Cardiac muscle cell (in vitro differentiated cells and primary cell): ENCODE results near the gene NOL3. TPM values are rescaled to one million over a fixed set of nuclear protein-coding genes. Genes with fewer than 3 reads are reported as not detected.

Source experiments
- DNase-seq, 2 donors: peaks; one replicate each; pipeline versions ENCODE4 v3.0.0 to v3.0.0-alpha.2; 2010 to 2017; ENCODE audit warnings: low read depth in 1 of 2, low spot score in 1 of 2
- H3K27ac ChIP-seq: fragments of 200-600 bp; sonication (generic); 2 replicates; pipeline ENCODE4 v1.5.1; 2016
- H3K27me3 ChIP-seq: fragments of 200-600 bp; sonication (generic); 2 replicates; pipeline ENCODE4 v1.6.0; 2016; ENCODE audit warnings: control low read depth
- H3K36me3 ChIP-seq: fragments of 200-600 bp; sonication (generic); 2 replicates; pipeline ENCODE4 v1.5.1; 2016; ENCODE audit warnings: control low read depth
- H3K4me1 ChIP-seq: fragments of 200-600 bp; sonication (generic); 2 replicates; pipeline ENCODE4 v1.8.1; 2017; ENCODE audit warnings: low read depth, mild to moderate bottlenecking, mixed run types
- H3K4me3 ChIP-seq: fragments of 200-600 bp; sonication (generic); 2 replicates; pipeline ENCODE4 v1.5.1; 2016; ENCODE audit warnings: mild to moderate bottlenecking
- H3K9me3 ChIP-seq: fragments of 200-600 bp; sonication (generic); 2 replicates; pipeline ENCODE4 v1.5.1; 2017; ENCODE audit warnings: low read depth, mild to moderate bottlenecking, control low read depth
- CTCF ChIP-seq: IDR thresholded peaks from 2 replicates; pipeline ENCODE4 v1.5.1; 2012; ENCODE audit warnings: low read depth, mild to moderate bottlenecking, low read length
- polyA plus RNA-seq: library from polyadenylated mRNA; unstranded; fragments of >200 nt; fragmentation: Nextera tagmentation; extraction: Ambion mirVana; gene quantifications from 2 replicates; pipeline ENCODE4 v1.2.1, GENCODE V29; 2016
- total RNA-seq: library from RNA; depleted of rRNA; stranded (reverse); fragments of >200 nt; gene quantifications from 2 replicates; pipeline ENCODE4 v1.2.3, GENCODE V29; 2016

Gene NOL3
- total and polyA plus RNA-seq, 2 experiments from 2014 or later: 31.1 to 40.6 TPM

- TF ChIP-seq CTCF: peak; percentile 74
- H3K4me1 ChIP-seq: peaks cover 19% of the 10 kb centered on the region
Measured at GRCh38 chr16:67169642-67170167, 633 bp upstream of the NOL3 start.

GRCh38 chr16:67170949-67171649, 761 bp downstream of the NOL3 start:
- no peaks in the 10 kb centered on the region for H3K36me3 ChIP-seq
- peaks cover 19% of the 10 kb centered on the region for H3K4me1 ChIP-seq
- DNase-seq: no peak
- peak overlapping the region; percentile 37 for H3K4me3 ChIP-seq
- H3K27me3 ChIP-seq: peaks cover 48% of the 10 kb centered on the region
- no peak for TF ChIP-seq CTCF
- no peaks in the 10 kb centered on the region for H3K9me3 ChIP-seq
- H3K27ac ChIP-seq: peak overlapping the region; percentile 54

More at GRCh38 chr16:67169642-67170167, 633 bp upstream of the NOL3 start:
- Histone ChIP-seq H3K36me3 (no peaks in the 10 kb centered on the region), H3K27me3 (peaks cover 52% of the 10 kb centered on the region), H3K9me3 (no peaks in the 10 kb centered on the region), H3K4me3 (peak overlapping the region; percentile 37), H3K27ac (peak overlapping the region; percentile 54)
- DNase-seq: peak; percentile 56 to 76

GRCh38 chr16:67173323-67173722, 3.0 kb downstream of the NOL3 start:
- no peaks in the 10 kb centered on the region for H3K9me3 ChIP-seq
- DNase-seq: no peak
- no peaks in the 10 kb centered on the region for H3K36me3 ChIP-seq
- peaks cover 19% of the 10 kb centered on the region for H3K4me1 ChIP-seq
- peaks cover 38% of the 10 kb centered on the region for H3K27me3 ChIP-seq
- no peak overlapping the region for H3K27ac ChIP-seq
- H3K4me3 ChIP-seq: peak overlapping the region; percentile 27
- TF ChIP-seq CTCF: no peak

- TF ChIP-seq CTCF: peak; percentile 34
- no peaks in the 10 kb centered on the region for H3K36me3 ChIP-seq
- peaks cover 19% of the 10 kb centered on the region for H3K4me1 ChIP-seq
- H3K27me3 ChIP-seq: peaks cover 38% of the 10 kb centered on the region
- H3K9me3 ChIP-seq: no peaks in the 10 kb centered on the region
- DNase-seq: peak; percentile 87
- peak overlapping the region; percentile 27 for H3K4me3 ChIP-seq
- no peak overlapping the region for H3K27ac ChIP-seq
Measured at GRCh38 chr16:67173808-67174705, 3.7 kb downstream of the NOL3 start.

- Histone ChIP-seq H3K4me1 (peaks cover 12% of the 10 kb centered on the region), H3K27ac (no peak overlapping the region), H3K36me3 (no peaks in the 10 kb centered on the region), H3K27me3 (peaks cover 36% of the 10 kb centered on the region), H3K9me3 (no peaks in the 10 kb centered on the region), H3K4me3 (peak overlapping the region; percentile 27)
- TF ChIP-seq CTCF: no peak
- no peak for DNase-seq
Measured at GRCh38 chr16:67174706-67175231, 4.4 kb downstream of the NOL3 start.
